WTC11 (cell line): ENCODE data around the gene RASAL2. TPM values are rescaled to one million over a fixed set of nuclear protein-coding genes. Genes with fewer than 3 reads are reported as not detected.

Experiments
- ATAC-seq: fragments of 200-7000 bp; cut with Tn5 transposase; 2 replicates; pipeline ENCODE4 v1.10.0; 2021; ENCODE audit warnings: mild to moderate bottlenecking, moderate library complexity
- CTCF ChIA-PET: fragments of 300-600 bp; sonication (Branson Sonifier 250); formaldehyde crosslinking; loops from one replicate; lab custom pipeline; 2021; ENCODE audit warnings: antibody characterized with exemption; lab: Charles Lee
- POLR2A ChIA-PET: fragments of 350-600 bp; sonication (Branson Sonifier 250); formaldehyde crosslinking; loops from one replicate; lab custom pipeline; 2021; ENCODE audit warnings: antibody characterized with exemption; lab: Charles Lee
- DNase-seq: peaks from one replicate; pipeline ENCODE4 v3.0.0; 2021; ENCODE audit warnings: low spot score
- H3K27ac Mint-ChIP-seq: 2 replicates; pipeline ENCODE4 v1.8.0; 2021; ENCODE audit warnings: mixed read lengths
- H3K27me3 Mint-ChIP-seq: 2 replicates; pipeline ENCODE4 v1.8.0; 2021; ENCODE audit warnings: low read depth, mild to moderate bottlenecking, moderate library complexity, mixed read lengths
- H3K36me3 Mint-ChIP-seq: 2 replicates; pipeline ENCODE4 v1.8.0; 2021; ENCODE audit warnings: mixed read lengths
- H3K4me1 Mint-ChIP-seq: 2 replicates; pipeline ENCODE4 v1.8.0; 2022; ENCODE audit warnings: mixed read lengths
- H3K4me3 Mint-ChIP-seq: 2 replicates; pipeline ENCODE4 v1.8.0; 2021; ENCODE audit warnings: mild to moderate bottlenecking, moderate library complexity, mixed read lengths
- H3K9me3 Mint-ChIP-seq: 2 replicates; pipeline ENCODE4 v1.8.0; 2021; ENCODE audit warnings: mixed read lengths
- CREB1 ChIP-seq: sonication (generic); formaldehyde crosslinking; IDR thresholded peaks from 2 replicates; pipeline ENCODE4 v1.8.0; 2023; ENCODE audit warnings: mild to moderate bottlenecking, missing genetic modification reagents
- ELF4 ChIP-seq: sonication (generic); formaldehyde crosslinking; IDR thresholded peaks from 2 replicates; pipeline ENCODE4 v1.8.1; 2022; ENCODE audit warnings: low read depth, mild to moderate bottlenecking, moderate library complexity, missing genetic modification reagents
- FOXK1 ChIP-seq: sonication (generic); formaldehyde crosslinking; IDR thresholded peaks from 2 replicates; pipeline ENCODE4 v1.8.0; 2022; ENCODE audit warnings: mild to moderate bottlenecking, moderate library complexity, missing genetic modification reagents
- FOXP1 ChIP-seq: sonication (generic); formaldehyde crosslinking; IDR thresholded peaks from 2 replicates; pipeline ENCODE4 v1.8.0; 2022; ENCODE audit warnings: missing genetic modification reagents, mild to moderate bottlenecking, moderate library complexity, borderline replicate concordance
- HMGA2 ChIP-seq: fragments of 250-450 bp; sonication (Bioruptor Pico); IDR thresholded peaks from 2 replicates; pipeline ENCODE4 v1.4.0; 2021; ENCODE audit warnings: mild to moderate bottlenecking, moderate library complexity
- IRF2 ChIP-seq: sonication (generic); formaldehyde crosslinking; IDR thresholded peaks from 2 replicates; pipeline ENCODE4 v1.8.0; 2022; ENCODE audit warnings: low read depth, missing genetic modification reagents, borderline replicate concordance
- JAZF1 ChIP-seq: fragments of 250-450 bp; sonication (Bioruptor Pico); IDR thresholded peaks from 2 replicates; pipeline ENCODE4 v1.9.0; 2021; ENCODE audit warnings: moderate library complexity, mild to moderate bottlenecking, inconsistent platforms
- NR1H2 ChIP-seq: sonication (generic); formaldehyde crosslinking; IDR thresholded peaks from 2 replicates; pipeline ENCODE4 v1.9.0; 2021; ENCODE audit warnings: mild to moderate bottlenecking, moderate library complexity, missing genetic modification reagents
- PRRX2 ChIP-seq: fragments of 250-450 bp; sonication (Bioruptor Pico); IDR thresholded peaks from 2 replicates; pipeline ENCODE4 v1.8.0; 2021; ENCODE audit warnings: mild to moderate bottlenecking
- SMAD3 ChIP-seq: sonication (generic); formaldehyde crosslinking; IDR thresholded peaks from 2 replicates; pipeline ENCODE4 v1.8.0; 2022; ENCODE audit warnings: missing genetic modification reagents, mild to moderate bottlenecking, borderline replicate concordance
- SP1 ChIP-seq: sonication (generic); formaldehyde crosslinking; conservative IDR thresholded peaks from 2 replicates; pipeline ENCODE4 v1.8.1; 2022; ENCODE audit warnings: missing genetic modification reagents
- USF1 ChIP-seq: sonication (generic); formaldehyde crosslinking; IDR thresholded peaks from 2 replicates; pipeline ENCODE4 v1.8.0; 2022; ENCODE audit warnings: mild to moderate bottlenecking, missing genetic modification reagents
- USF2 ChIP-seq: sonication (generic); formaldehyde crosslinking; IDR thresholded peaks from 2 replicates; pipeline ENCODE4 v1.8.1; 2023; ENCODE audit warnings: mild to moderate bottlenecking, missing genetic modification reagents, moderate library complexity
- ZBTB43 ChIP-seq: sonication (generic); formaldehyde crosslinking; IDR thresholded peaks from 2 replicates; pipeline ENCODE4 v1.8.1; 2023; ENCODE audit warnings: mild to moderate bottlenecking, missing genetic modification reagents
- ZMAT4 ChIP-seq: fragments of 250-450 bp; sonication (Bioruptor Pico); IDR thresholded peaks from 2 replicates; pipeline ENCODE4 v1.9.0; 2021; ENCODE audit warnings: mild to moderate bottlenecking
- ZNF121 ChIP-seq: sonication (generic); formaldehyde crosslinking; IDR thresholded peaks from 2 replicates; pipeline ENCODE4 v1.8.0; 2023; ENCODE audit warnings: missing genetic modification reagents
- ZNF219 ChIP-seq: sonication (generic); formaldehyde crosslinking; IDR thresholded peaks from 2 replicates; pipeline ENCODE4 v1.8.0; 2023; ENCODE audit warnings: missing genetic modification reagents, mild to moderate bottlenecking, borderline replicate concordance
- ZNF232 ChIP-seq: sonication (generic); formaldehyde crosslinking; IDR thresholded peaks from 2 replicates; pipeline ENCODE4 v1.8.0; 2022; ENCODE audit warnings: mild to moderate bottlenecking, missing genetic modification reagents
- ZNF396 ChIP-seq: fragments of 250-450 bp; sonication (Bioruptor Pico); IDR thresholded peaks from 2 replicates; pipeline ENCODE4 v1.8.0; 2021; ENCODE audit warnings: mild to moderate bottlenecking, moderate library complexity, borderline replicate concordance
- ZNF532 ChIP-seq: fragments of 250-450 bp; sonication (Bioruptor Pico); IDR thresholded peaks from 2 replicates; pipeline ENCODE4 v1.9.0; 2021; ENCODE audit warnings: mild to moderate bottlenecking, borderline replicate concordance
- total RNA-seq: library from RNA; stranded (reverse); gene quantifications from 3 replicates; pipeline ENCODE4 v1.2.3, GENCODE V29; 2021
- TF ChIP-seq, protein P1 (sequence below): fragments of 250-450 bp; sonication (Bioruptor Pico); IDR thresholded peaks from 2 replicates; pipeline ENCODE4 v1.9.0; 2021; ENCODE audit warnings: moderate library complexity, mild to moderate bottlenecking, inconsistent platforms, borderline replicate concordance
- TF ChIP-seq, protein P2 (sequence below): sonication (generic); formaldehyde crosslinking; IDR thresholded peaks from 2 replicates; pipeline ENCODE4 v1.8.1; 2022; ENCODE audit warnings: missing genetic modification reagents, borderline replicate concordance

RASAL2 gene
- total RNA-seq, 1 experiment from 2014 or later, result 29.5 TPM

DNA sequence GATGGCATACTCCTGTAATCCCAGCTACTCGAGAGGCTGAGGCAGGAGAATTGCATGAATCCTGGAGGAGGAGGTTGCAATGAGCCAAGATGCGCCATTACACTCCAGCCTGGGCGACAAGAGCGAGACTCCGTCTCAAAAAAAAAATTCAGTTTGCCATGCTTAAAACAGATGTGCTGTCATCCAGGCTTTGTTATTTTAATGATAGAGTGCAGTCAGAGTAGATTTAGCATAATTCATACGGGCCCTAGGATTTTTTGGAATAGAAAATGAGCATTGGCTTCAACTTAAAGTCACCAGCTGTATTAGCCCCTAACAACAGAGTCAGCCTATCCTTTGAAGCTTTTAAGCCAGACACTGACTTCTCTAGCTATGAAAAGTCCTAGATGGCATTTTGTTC is 124.6 kb downstream of the RASAL2 start (continued):
- TF ChIP-seq, protein P1, sequence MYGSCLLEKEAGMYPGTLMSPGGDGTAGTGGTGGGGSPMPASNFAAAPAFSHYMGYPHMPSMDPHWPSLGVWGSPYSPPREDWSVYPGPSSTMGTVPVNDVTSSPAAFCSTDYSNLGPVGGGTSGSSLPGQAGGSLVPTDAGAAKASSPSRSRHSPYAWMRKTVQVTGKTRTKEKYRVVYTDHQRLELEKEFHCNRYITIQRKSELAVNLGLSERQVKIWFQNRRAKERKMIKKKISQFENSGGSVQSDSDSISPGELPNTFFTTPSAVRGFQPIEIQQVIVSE (CRISPR knock-in tag), result no peak
- no peak for TF ChIP-seq ELF4
- no peak for TF ChIP-seq CREB1 (CRISPR knock-in tag)
- TF ChIP-seq USF2 (CRISPR knock-in tag), result no peak
- TF ChIP-seq, protein P2, sequence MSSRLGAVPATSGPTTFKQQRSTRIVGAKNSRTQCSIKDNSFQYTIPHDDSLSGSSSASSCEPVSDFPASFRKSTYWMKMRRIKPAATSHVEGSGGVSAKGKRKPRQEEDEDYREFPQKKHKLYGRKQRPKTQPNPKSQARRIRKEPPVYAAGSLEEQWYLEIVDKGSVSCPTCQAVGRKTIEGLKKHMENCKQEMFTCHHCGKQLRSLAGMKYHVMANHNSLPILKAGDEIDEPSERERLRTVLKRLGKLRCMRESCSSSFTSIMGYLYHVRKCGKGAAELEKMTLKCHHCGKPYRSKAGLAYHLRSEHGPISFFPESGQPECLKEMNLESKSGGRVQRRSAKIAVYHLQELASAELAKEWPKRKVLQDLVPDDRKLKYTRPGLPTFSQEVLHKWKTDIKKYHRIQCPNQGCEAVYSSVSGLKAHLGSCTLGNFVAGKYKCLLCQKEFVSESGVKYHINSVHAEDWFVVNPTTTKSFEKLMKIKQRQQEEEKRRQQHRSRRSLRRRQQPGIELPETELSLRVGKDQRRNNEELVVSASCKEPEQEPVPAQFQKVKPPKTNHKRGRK, result no peak

DNA sequence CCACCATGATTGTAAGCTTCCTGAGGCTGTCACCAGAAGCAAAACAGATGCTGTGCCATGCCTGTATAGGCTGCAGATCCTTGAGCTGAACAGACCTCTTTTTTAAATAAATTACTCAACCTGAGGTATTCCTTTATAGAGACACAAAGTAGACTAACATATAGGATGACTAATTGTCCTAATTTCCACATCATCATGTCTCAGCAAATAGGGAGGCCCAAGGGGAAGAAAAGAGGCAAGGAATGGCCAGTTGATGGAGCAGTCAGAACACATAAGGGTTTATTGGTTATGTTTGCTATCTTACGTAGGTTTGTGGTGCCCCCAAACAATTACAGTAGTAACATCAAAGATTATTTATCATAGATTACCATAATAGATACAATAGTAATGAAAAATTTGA is 126.2 kb downstream of the RASAL2 start:
- Mint-ChIP-seq H3K4me3 (no peak overlapping the region), H3K36me3 (no peaks in the 10 kb centered on the region), H3K9me3 (no peaks in the 10 kb centered on the region), H3K4me1 (peaks cover 12% of the 10 kb centered on the region), H3K27ac (0 out of 2 replicates have a peak overlapping the region, but pooled peaks have one; percentile 23), H3K27me3 (no peaks in the 10 kb centered on the region)
- ATAC-seq, result no peak
- ChIA-PET CTCF (interaction anchor here (2.2 kb wide), 1 partner anchor 188 kb away, joined by 5 read pairs; no protein-coding TSS in a partner anchor), POLR2A (interaction anchor here (0.7 kb wide), 2 partner anchors 9 to 79 kb away, joined by 3 read pairs; no protein-coding TSS in a partner anchor)
- no peak for TF ChIP-seq ZNF121
- TF ChIP-seq ZMAT4 (CRISPR knock-in tag), result no peak
- TF ChIP-seq FOXK1, result no peak
- DNase-seq, result no peak

GRCh38 chr1:178223289-178223688 is 129.4 kb downstream of the RASAL2 start:
- DNase-seq (no peak), ATAC-seq (no peak)
- H3K4me3 Mint-ChIP-seq, result no peak overlapping the region
- CTCF ChIA-PET, result no interaction called here
- TF ChIP-seq NR1H2 (CRISPR knock-in tag), result no peak
- TF ChIP-seq ZNF219 (CRISPR knock-in tag), result no peak
- H3K36me3 Mint-ChIP-seq, result no peaks in the 10 kb centered on the region
- H3K9me3 Mint-ChIP-seq, result no peaks in the 10 kb centered on the region
- POLR2A ChIA-PET, result no interaction called here
- H3K27ac Mint-ChIP-seq, result no peak overlapping the region
- H3K27me3 Mint-ChIP-seq, result no peaks in the 10 kb centered on the region
- H3K4me1 Mint-ChIP-seq, result peaks cover 25% of the 10 kb centered on the region

GRCh38 chr1:178224358-178224757 is 130.5 kb downstream of the RASAL2 start:
- CTCF ChIA-PET, result interaction anchor here (0.8 kb wide), 1 partner anchor 192 kb away, joined by 3 read pairs; no protein-coding TSS in a partner anchor
- Mint-ChIP-seq H3K4me1 (peaks cover 25% of the 10 kb centered on the region), H3K27ac (no peak overlapping the region), H3K27me3 (no peaks in the 10 kb centered on the region), H3K9me3 (no peaks in the 10 kb centered on the region), H3K36me3 (no peaks in the 10 kb centered on the region), H3K4me3 (no peak overlapping the region)
- no peak for ATAC-seq
- no peak for DNase-seq
- POLR2A ChIA-PET, result no interaction called here
- TF ChIP-seq JAZF1 (CRISPR knock-in tag) (no peak), ZBTB43 (no peak), USF1 (no peak), PRRX2 (CRISPR knock-in tag) (no peak), SP1 (CRISPR knock-in tag) (no peak), ZNF396 (CRISPR knock-in tag) (no peak), ZNF532 (CRISPR knock-in tag) (no peak), FOXP1 (CRISPR knock-in tag) (no peak), CREB1 (CRISPR knock-in tag) (no peak), IRF2 (CRISPR knock-in tag) (no peak), SMAD3 (CRISPR knock-in tag) (no peak), HMGA2 (CRISPR knock-in tag) (no peak), ZNF232 (CRISPR knock-in tag) (no peak)
